Activated naive CD4-positive, alpha-beta T cell treated with anti-CD3 and anti-CD28 coated beads, Interleukin-2, amount 50 U/mL, for 16 hours (primary cell): ENCODE results near the gene ZNF586.

Experiments used
- DNase-seq: peaks from one replicate; pipeline ENCODE4 v3.0.0-alpha.2; 2020

The ZNF586 gene

DNA sequence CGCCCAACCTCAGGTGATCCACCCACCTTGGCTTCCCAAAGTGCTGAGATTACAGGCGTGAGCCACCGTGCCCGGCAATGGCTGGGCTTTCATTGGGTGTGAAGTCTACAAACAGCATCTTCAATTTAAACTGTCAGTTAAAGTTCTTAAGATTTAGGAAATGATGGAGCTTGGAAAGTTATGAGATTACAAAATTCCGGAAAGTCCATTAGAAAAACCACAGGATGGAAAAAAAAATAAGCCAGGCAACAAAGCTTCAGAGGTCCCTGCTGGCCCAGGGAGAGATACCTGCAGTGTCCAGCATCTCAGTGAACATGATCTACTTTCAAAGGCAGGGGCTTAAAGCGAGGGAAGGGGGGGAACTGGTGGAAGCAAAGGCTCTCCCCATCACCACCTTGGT is 56.0 kb downstream of the ZNF586 start:
- no peak for DNase-seq

- DNase-seq: no peak
Observed at GRCh38 chr19:57829316-57829715, 59.8 kb downstream of the ZNF586 start.

GRCh38 chr19:57830071-57830602 is 60.7 kb downstream of the ZNF586 start, which contains the start of gene ZNF587B:
ZNF587B (plus strand) TSS chr19:57830299; CDS start chr19:57830529, 230 bp downstream.
- peak; percentile 40 for DNase-seq
